Stromal cell of bone marrow (primary cell): ENCODE measurements around the gene BMPR1B.
A peak's percentile ranks its signal among the peaks of the same experiment; 100 is the strongest.

Source experiments
- DNase-seq: peaks from one replicate; pipeline ENCODE4 v3.0.0-alpha.2; 2012; ENCODE audit warnings: low read depth

BMPR1B gene

DNA sequence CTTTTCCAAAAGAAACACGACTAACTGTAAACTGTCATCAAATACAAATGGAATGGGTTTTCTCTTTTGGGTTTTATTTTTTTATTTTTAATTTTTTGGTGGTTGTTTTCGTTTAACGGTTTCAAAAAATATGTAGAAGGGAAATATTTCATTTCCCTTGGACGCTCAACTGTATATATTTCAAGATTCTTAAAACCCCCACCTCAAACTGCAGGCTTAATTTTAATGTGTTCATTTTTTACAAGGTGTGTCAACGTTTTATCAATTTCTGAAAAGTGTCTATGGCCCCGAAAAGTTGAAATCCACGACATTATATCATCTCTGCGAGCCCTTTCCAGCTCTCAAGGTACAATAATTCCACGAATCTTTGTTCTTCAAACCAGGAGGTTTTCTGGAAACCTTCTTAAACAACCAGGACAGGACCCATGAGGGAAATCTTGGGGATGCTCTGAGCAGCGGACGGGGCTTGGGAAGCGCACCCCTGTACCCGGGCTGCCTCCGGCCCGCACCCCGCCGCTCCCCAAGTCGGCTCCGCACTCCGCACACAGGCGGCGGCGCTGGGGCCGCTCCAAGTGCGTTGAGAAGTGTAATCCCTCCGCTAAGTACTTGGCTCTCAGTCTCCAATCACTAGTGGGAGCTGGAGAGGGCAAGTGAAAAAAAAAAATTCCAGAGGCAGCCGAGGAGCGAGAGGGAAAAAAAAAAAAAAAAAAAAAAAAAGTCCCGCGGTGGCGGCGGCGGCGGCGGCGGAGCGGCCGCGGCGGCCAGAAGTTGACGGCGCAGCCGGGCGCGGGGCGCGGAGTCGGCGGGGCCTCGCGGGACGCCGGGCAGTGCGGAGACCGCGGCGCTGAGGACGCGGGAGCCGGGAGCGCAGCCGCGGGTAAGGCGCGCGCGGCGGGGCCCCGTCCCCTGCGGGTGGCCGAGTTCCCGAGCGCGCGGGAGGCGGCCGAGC is at the start of gene BMPR1B:
BMPR1B (plus strand) TSS at position 764 of the 949 bp plus-strand sequence. CDS start 346,470 bp downstream, outside the sequence.
- DNase-seq = peak; percentile 75

DNA sequence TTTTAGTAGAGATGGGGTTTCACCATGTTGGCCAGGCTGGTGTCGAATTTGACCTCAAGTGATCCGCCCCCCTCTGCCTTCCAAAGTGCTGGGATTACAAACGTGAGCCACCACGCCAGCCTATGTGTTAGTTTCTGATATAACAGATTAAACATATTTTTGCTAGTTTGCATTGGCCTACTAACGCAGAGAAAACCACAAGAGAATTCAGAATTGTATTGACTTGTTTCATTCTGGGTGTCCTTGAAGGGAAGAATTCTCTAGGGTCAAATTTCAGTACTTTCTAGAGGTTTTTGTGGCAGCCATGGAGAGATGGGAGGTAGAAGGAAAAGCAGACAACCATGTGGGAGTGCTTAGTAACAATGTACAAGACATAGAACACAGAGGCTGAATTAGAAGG is 46.1 kb upstream of the BMPR1B start:
- DNase-seq = no peak

DNA sequence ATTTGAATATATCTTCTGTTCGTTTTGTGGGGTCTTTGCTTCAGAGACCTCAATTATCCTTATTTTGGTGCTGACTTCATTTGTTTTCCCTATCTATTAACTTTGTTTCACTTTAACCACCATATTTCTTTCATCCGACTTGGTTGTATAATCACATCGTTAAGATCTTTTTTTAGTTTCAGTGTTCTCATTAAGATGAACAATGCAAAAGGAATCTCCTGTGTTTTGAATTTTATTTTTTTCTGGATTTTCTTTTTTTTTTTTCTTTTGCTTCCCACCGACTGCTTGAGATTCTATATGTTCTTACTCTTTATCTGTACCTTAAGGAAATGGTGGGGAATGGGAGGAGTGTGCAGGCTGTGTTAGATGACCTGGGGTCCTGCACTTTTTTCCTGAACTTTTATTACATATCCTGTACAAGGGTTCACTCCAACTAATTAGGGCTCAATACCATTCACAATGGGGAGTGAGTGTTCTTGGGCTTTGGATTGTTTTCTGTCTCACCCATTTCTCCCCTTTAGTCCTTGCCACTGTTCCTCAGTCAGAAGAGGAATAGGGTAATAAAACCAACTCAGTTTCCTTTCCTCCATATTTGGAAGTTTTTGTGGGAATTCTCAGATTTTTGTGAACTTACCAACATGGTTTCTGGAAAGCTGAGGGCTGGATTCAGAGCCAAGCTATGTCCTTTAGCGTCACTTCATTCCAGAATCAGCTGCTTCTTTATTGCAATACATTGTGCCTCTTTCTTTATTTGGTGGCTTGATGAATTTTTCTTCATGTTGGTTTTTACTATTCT is 43.2 kb upstream of the BMPR1B start:
- DNase-seq = peak; percentile 86

DNA sequence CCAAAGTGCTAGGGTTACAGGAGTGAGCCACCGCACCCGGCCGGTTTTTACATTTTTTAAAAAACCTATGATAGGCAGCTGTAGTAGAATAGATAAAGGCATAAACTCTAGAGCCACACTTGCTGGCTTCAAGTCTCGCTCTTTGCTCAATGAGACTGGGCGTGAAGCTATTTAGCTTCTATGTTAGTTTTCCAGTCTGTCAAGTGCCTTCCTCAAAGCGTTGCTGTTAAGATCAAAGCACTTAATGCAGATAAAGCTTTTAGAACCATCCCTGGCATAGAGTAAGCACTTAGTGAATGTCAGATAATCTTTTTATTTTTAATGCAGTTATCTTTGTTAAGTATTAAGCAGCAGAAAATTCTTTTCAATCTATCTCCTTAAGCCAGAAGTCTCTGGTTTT is 42.0 kb upstream of the BMPR1B start:
- DNase-seq = no peak

DNA sequence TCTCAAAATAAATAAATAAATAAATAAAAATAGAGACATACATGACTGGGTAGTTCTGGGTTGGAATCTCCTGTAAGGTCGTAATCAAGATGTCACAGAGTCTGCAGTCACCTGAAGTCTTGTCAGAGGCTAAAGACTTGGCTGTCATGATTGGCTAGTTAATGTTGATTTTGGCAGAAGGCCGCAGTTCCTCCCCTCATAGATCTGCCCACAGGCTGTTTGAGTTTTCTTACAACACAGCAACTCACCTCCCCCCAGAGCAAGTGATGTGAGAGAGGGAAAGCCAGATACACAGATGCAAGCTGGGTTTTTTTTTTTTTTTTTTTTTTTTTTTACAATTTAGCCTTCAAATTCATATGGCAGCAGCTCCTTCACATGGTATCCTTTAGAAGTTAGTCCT is 36.4 kb upstream of the BMPR1B start:
- no peak for DNase-seq

DNA sequence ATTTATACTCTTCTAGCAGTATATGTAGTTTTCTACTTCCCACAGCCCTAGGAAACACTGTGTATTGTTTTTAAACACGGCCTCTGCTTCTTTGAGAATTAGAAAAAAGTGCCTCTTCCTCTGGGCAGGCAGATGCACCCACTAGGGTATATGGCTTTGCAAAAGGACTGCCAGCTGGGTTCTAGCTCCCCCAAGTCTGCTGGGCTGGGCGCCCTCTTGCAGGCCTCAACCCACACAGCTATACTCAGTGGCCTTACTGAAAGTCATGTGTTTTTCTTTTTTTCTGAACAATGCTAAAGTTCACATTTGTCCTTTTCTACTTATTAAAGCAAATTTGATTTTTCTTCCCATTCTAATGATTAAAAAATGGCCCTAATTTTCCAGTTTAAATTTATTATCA is 35.5 kb upstream of the BMPR1B start:
- DNase-seq = no peak

DNA sequence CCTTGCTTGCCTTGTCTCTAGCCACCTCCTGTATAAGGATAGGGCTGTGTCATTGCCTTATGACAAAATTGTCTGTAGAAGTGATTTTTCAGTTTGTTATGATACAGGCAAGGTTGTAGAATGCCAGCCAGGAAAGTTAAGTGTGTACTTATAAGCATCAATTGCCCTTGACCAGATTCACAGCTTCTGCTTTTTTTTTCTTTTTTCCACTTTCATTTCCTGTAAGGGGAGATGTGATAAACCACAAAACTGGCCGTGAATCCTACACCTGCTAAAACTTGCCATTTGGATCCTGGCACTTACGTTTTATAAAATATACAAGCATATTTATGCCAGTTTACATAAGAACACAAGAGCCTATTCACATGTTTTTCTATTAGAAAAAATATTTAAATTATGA is 35.0 kb upstream of the BMPR1B start:
- no peak for DNase-seq

DNA sequence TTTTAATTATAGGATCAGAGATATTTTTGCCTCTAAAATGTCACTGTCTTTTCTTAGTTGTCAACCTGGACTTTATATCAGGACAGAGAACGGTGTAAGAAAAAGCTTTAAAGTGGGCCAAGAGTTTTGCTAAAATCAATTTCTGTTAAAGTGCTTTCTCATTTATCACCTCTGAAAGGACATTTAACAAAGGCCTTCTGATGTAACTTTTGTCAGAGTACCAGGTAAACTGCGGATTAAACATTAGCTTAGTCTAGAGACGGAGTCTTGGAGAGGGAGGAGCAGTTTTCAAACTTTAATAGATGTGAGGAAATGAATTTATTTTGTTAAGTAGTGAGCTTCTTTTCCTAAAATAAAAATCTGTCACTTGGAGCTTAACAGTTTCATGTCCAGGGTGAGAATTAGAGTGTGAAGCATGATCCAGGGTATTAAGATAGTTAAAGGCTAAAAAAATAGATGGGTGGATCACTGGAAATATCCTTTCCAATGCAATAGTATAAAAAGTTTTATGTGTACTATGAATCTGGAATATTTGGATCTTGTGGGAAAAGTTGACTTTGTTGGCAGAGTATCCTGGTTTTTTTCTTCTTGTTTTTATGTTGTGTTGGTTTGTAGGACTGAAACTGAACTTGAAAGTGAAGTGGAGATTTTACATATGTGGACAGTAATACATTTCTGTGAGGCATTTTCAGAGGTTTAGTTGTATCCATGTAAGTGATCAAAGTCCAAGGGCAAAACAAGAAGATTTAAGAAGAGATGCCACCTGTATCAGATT is 33.6 kb upstream of the BMPR1B start:
- DNase-seq = no peak

DNA sequence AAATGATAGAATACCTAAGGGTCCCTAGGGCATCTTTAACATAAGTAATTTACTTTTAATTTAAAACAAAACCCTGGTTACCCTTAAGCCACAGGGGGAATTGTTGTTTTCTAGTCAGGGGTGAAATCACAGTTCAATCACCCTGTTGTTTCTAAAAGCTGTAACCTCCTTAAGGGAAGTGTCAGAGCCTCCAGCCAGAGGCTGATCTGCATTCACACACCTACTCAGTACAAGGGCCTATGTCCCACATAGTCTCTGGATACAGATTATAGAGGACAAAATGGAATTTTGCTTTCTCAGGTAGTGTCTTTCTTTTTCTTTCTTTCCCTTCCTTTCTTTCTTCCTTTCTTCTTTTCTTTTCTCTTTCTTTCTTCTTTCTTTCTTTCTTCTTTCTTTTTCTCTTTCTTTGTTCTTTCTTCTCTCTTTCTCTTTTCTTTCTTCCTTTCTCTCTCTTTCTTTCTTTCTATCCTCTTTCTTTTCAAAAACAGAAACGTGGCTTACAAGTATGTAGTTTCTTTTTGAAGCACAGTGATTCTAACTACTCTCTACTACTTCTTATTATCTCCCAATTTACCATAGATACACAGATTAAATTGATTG is 31.1 kb upstream of the BMPR1B start:
- DNase-seq = no peak

DNA sequence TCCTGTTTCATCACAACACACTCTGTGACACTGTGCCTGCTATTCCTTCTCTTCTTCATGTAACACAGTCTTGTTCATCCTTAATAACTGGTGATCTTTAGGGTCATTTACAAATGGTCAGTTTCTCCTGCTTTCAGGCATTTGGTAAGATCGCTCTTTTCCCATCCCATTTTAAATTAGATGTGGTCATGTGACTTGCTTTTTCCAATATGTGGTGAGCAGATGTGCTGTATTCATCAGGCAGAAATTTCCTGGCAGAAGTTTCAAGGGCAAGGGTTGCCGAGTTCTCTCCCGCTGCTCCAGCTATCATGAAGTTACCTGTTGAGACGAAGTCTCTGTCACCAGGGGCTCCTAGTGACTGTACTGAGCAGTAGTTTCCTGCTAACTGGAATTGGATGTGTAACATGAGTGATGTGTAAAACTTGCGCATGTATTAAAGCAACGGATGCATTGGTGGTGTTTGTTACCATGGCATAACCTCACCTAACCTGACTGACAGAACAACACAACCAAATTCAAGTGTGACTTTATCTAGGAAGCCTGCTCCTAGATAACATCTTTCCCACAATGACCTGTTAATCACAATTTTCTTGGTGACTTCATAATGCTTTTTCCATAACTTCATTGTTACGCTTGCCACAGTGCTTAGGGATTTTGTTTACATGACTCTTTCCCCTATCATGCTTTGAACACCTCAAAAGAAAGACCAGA is 29.5 kb upstream of the BMPR1B start:
- DNase-seq = no peak

DNA sequence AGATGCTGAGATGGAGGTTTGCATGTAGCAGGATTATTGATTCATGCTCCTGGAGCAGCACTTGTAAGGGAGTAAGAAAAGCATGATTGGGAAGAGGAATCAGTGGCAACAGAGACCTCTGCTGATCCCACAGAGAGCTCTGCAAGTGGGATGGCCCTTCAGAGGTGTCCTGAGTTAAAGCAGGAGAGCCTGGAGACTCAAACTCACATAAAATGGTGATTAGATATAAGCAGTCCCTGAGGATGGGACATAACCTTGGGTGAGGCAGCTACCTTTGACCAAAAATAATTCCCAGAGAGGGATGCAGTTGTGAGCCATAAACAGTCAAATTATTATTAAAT is 25.4 kb upstream of the BMPR1B start:
- no peak for DNase-seq

DNA sequence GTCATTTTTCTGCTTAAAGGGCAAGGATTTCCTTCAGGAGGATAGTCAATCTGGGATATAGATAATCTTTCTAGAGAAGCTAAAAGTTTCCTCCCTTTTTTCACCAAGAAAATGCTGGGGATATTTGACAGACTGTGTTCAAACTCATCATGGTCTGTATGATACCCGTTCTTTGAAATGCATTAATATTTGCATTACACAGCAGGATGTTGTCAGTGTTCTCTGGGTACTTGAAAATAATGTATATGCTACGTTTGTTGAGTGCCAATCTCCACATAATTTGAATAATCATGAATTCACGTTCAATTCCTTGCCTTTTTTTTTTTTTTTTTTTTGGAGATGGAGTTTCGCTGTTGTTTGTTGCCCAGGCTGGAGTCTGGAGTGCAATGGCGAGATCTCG is 18.0 kb upstream of the BMPR1B start:
- DNase-seq = no peak

DNA sequence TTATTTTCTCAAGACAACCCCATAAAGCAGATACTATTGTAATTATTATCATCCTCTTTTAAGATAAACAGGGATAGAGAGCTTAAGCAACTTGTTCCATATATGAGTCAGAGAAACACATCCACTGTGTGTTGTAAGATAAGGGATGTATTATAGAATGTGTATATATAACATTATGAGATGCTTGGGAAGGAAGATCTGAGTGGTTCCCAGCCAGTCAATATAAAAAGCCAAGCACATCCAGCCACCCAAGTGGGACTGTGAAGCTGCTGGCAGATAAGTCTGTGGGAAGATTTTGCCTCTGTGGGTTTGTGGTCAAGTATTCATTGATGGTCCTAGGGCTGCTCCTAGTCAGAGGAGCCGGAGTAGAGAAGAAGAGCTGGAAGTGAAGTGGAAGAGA is 16.5 kb upstream of the BMPR1B start:
- DNase-seq = no peak

DNA sequence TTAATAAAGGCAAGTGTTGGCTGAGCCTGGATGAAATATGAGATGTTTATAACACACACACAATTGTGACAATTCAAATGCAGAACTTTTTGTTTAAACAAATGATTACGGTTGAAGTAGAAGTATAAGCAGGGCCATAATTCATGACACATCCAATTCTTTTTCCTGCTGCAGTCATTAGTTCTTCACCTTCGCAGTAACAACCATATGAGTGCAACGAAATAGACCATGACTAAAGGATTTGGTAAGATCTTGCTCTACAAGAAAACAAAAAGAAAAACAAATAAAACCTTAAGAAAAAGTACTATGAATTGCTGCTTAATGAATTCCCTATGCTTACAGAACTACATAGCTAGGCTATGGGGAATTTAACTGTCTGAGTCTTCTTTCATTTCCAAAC is 13.9 kb upstream of the BMPR1B start:
- no peak for DNase-seq

DNA sequence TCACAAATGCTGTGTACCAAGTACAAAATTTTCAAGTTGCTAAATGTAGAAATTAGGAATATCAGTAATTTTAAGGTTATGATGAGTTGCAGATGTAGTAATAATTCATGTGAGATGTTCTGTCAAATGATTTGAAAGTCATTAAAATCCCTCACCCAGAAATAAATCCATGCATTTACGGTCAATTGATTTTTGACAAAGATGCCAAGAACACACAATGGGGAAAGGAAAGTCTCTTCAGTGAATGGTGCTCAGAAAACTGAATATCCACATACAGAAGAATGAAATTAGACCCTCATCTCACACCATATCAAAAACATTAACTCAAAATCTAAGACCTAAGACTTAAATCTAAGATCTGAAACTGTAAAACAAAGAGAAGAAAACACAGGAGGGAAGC is 12.9 kb upstream of the BMPR1B start:
- no peak for DNase-seq

DNA sequence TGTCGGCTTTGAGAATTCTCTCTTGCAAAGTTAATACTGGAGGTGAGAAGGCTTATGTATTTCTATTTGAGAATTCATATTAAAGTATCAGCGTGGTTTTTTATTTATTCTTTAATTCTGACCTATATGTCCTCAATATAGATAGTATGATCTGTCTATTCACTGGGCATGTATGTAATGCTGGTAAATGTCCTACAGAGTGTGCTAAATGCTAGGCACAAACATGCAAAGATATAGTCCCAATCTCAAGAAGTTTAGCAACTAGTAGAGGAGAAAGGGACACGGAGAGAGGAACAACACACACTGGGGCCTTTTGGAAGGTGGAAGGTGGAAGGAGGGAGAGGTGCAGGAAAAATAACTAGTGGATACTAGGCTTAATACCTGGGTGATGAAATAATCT is 11.0 kb upstream of the BMPR1B start:
- DNase-seq = no peak

DNA sequence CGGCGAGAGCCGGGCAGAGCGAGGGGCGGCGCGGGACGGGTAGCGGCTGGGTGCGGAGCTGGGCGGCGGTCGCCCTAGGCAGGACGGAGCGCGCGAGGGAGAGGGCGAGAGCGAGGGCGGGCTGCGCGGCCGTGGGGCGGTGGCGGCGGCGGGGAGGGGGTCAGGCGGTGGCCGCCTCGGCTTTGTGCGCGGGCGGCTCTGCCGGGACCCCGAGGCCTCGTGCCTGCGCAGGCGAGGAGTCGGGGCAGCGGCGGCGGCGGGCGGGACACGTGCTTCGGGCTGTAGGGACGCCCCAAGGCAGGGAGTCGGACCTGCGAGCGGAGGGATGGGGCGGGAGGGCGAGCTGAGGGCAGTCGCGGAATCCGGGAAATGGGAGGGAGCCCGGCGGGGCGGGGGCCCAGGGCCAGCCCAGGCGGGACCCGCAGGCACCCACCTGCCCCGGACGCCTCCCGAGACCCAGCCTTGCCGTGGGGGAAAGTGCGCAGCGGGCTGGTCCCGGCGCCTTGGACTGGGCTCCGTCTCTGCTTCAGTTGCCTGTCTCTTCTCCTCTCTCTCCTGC is 465 bp downstream of the BMPR1B start:
- DNase-seq = peak; percentile 24

DNA sequence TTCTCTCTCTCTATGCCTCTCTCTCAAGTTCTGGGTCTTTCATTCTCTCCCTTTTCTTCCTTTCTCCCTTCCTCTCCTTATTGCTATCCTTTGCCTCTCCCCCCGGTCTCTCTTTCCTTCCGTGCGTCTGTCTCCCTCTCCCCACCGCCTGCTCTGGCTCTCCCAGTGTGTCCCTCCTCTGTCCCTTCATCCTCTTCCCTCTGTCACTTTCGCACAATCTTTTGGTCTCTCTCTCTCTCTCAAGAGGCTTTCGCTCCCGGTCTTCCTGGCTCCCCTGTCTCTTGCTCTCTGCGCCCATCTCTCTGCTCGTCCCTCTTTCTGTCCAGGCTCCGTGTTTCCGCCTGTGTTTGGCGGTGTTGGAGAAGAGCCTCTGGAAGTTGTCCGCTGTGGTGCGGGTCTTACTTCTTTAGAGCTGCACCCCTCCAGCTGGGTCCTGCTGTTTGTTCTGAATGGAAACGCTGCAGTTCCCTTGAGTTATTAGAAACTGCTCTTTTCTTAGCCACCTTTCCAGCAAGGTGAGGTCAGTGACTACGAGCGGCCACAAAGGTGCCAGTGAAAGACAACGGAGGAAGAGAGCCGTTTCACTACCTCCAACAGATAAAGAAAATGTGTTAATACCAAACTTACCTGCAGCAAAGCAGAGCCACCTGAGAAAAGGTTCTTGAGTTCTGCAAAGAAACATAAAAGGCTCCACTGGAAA is 1.1 kb downstream of the BMPR1B start:
- DNase-seq = no peak

DNA sequence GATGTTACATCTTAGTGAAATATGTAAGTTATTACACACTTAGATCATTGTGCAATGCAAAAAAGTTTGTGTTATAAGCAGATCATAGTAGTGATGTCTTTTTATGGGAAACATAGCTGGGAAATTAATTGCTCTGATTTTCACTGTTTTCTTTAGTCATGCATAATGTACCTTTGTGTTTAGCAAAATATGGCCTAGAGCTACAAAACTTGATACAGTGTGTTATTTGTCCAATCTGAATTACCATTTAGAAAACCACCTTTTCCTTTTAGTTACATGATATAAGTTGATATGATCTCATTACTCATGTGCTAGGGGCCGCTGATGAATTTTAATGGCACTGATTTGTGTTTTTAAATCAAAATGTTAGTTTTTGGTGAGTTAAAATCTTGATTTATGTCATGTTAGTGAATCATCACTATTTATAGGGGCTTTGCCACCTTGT is 2.0 kb downstream of the BMPR1B start:
- no peak for DNase-seq

DNA sequence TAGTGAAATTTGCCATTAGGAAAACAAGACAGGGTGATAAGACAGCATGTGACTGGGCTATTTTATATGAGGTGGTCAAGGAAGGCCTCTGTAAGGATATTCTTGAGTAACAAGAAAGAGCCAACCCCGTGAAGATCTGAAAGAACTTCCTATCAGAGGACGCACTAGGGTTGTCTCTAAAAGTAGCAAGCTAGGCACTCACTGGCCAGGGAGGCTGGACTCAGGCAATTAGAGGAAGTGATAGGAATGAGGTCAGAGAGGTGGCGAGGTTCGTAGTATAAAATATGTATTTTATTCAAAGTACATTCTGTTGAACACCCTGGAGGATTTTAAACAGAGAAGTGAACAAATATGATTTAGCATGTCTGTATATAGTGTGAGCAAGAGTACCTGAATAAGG is 4.6 kb downstream of the BMPR1B start:
- DNase-seq = no peak
